Spleen (tissue), 7 donors: ENCODE measurements around the gene DCPS.

Experiments
- CTCF ChIP-seq, 11 experiments: fragments of 200-600 bp in 7 of 11; fragments of 450-650 bp in 4 of 11; sonication (generic) in 4 of 11; IDR thresholded peaks in 8 of 11; conservative IDR thresholded peaks in 3 of 11; 1 replicate in 7 of 11; 2 replicates in 4 of 11; pipeline versions ENCODE4 v1.4.0 to v1.8.0; 2016 to 2021; ENCODE audit warnings: antibody characterized with exemption in 11 of 11, inconsistent platforms in 4 of 11, mild to moderate bottlenecking in 1 of 11
- POLR2A ChIP-seq, 3 donors: fragments of 450-650 bp; IDR thresholded peaks; one replicate each; pipeline ENCODE4 v1.5.1; 2017; ENCODE audit warnings: antibody characterized with exemption in 3 of 3, mild to moderate bottlenecking in 1 of 3
- donor health status: DM: no; HTN: no; CAD: no; lungs with moderate emphysema.
- donor health status: DM: no; HTN: no; CAD: no.
- donor health status: DM: no; HTN: no; CAD: no.

GRCh38 chr11:126328001-126328390 is 24.1 kb downstream of the DCPS start:
- TF ChIP-seq CTCF (IDR thresholded peaks at IDR 0.05 in 8 of 11, conservative IDR thresholded peaks at IDR 0.05 in 3 of 11) = no peak
- no peak for TF ChIP-seq POLR2A (IDR thresholded peaks at IDR 0.05)
